CD14-positive monocyte (primary cell): ENCODE results near the gene AMPD3. TPM values are rescaled to one million over a fixed set of nuclear protein-coding genes. Genes with fewer than 3 reads are reported as not detected.
"Not testable (repeated sequence)": the region's sequence is repeated elsewhere in the genome, so short reads cannot be mapped to it uniquely, and the experiment has no call there.

Experiments used
- DNase-seq, 3 donors: peaks; one replicate each; pipeline ENCODE4 v3.0.0-alpha.2; 2011 to 2022
- H2AFZ ChIP-seq: 2 replicates; pipeline ENCODE4 v1.6.0; 2012; ENCODE audit warnings: mild to moderate bottlenecking, low read depth, low read length, inconsistent platforms; ENCODE audit not compliant: insufficient read depth, poor library complexity, severe bottlenecking
- H3K27ac ChIP-seq, 2 donors: 1 replicate in 1 of 2; 2 replicates in 1 of 2; pipeline ENCODE4 v1.5.1; 2012 to 2013; ENCODE audit warnings: low read length in 2 of 2, control low read depth in 1 of 2, inconsistent platforms in 1 of 2, low read depth in 1 of 2, mild to moderate bottlenecking in 1 of 2
- H3K27me3 ChIP-seq, 2 donors: one replicate each; pipeline versions ENCODE4 v1.6.0 to v1.6.1; 2011 to 2013; ENCODE audit warnings: low read length in 2 of 2; ENCODE audit not compliant: control insufficient read depth in 2 of 2, insufficient read depth in 2 of 2
- H3K36me3 ChIP-seq, 2 donors: replicated peaks in 1 of 2; 1 replicate in 1 of 2; 2 replicates in 1 of 2; pipeline versions ENCODE4 v1.5.1 to v1.6.1; 2012 to 2013; ENCODE audit warnings: low read length in 2 of 2, control low read depth in 1 of 2, inconsistent platforms in 1 of 2, mild to moderate bottlenecking in 1 of 2; ENCODE audit not compliant: insufficient read depth in 2 of 2, control insufficient read depth in 1 of 2
- H3K4me1 ChIP-seq, 2 donors: 1 replicate in 1 of 2; 2 replicates in 1 of 2; pipeline versions ENCODE4 v1.5.1 to v1.6.1; 2012 to 2013; ENCODE audit warnings: low read length in 2 of 2, control low read depth in 1 of 2, inconsistent platforms in 1 of 2, mild to moderate bottlenecking in 1 of 2, moderate library complexity in 1 of 2; ENCODE audit not compliant: insufficient read depth in 2 of 2, control insufficient read depth in 1 of 2
- H3K4me2 ChIP-seq: replicated peaks from 2 replicates; pipeline ENCODE3; 2012; ENCODE audit warnings: low read length, moderate library complexity, mild to moderate bottlenecking; ENCODE audit not compliant: poor library complexity, severe bottlenecking; ENCODE audit errors: extremely low read depth
- H3K4me3 ChIP-seq, 3 experiments: fragments of 200-600 bp in 1 of 3; sonication (generic) in 1 of 3; replicated peaks in 1 of 3; 1 replicate in 2 of 3; 2 replicates in 1 of 3; pipeline ENCODE4 v1.5.1; 2011 to 2013; ENCODE audit warnings: low read length in 3 of 3, mild to moderate bottlenecking in 3 of 3, control low read depth in 2 of 3, low read depth in 2 of 3, inconsistent platforms in 1 of 3, moderate library complexity in 1 of 3
- H3K79me2 ChIP-seq: 2 replicates; pipeline ENCODE4 v1.6.0; 2012; ENCODE audit warnings: mild to moderate bottlenecking, control low read depth, inconsistent platforms, low read length, moderate library complexity; ENCODE audit not compliant: insufficient read depth
- H3K9ac ChIP-seq: 2 replicates; pipeline ENCODE4 v1.6.0; 2017; ENCODE audit warnings: low read length, mild to moderate bottlenecking; ENCODE audit not compliant: insufficient read depth, poor library complexity, severe bottlenecking
- H3K9me3 ChIP-seq, 2 donors: replicated peaks in 1 of 2; 1 replicate in 1 of 2; 2 replicates in 1 of 2; pipeline versions ENCODE4 v1.5.1 to v1.6.1; 2012 to 2013; ENCODE audit warnings: low read length in 2 of 2, control low read depth in 1 of 2; ENCODE audit not compliant: control insufficient read depth in 1 of 2, insufficient read depth in 1 of 2
- H4K20me1 ChIP-seq: 2 replicates; pipeline ENCODE4 v1.6.0; 2012; ENCODE audit warnings: mild to moderate bottlenecking, low read length, control low read depth, moderate library complexity; ENCODE audit not compliant: insufficient read depth
- H3K27ac Mint-ChIP-seq, 7 donors: one replicate each; pipeline ENCODE4 v1.8.0; 2020; ENCODE audit warnings: mild to moderate bottlenecking in 7 of 7, mixed read lengths in 7 of 7, moderate library complexity in 6 of 7, inconsistent platforms in 2 of 7
- H3K27me3 Mint-ChIP-seq, 3 donors: one replicate each; pipeline ENCODE4 v1.8.0; 2021 to 2022; ENCODE audit warnings: low read depth in 3 of 3, mild to moderate bottlenecking in 3 of 3, mixed read lengths in 3 of 3, moderate library complexity in 3 of 3, inconsistent platforms in 1 of 3
- H3K36me3 Mint-ChIP-seq, 2 donors: one replicate each; pipeline ENCODE4 v1.8.0; 2020; ENCODE audit warnings: mixed read lengths in 2 of 2, inconsistent platforms in 1 of 2, mild to moderate bottlenecking in 1 of 2
- H3K4me1 Mint-ChIP-seq: one replicate; pipeline ENCODE4 v1.8.0; 2020; ENCODE audit warnings: mild to moderate bottlenecking, mixed read lengths
- H3K4me3 Mint-ChIP-seq, 2 donors: one replicate each; pipeline ENCODE4 v1.8.0; 2020; ENCODE audit warnings: mild to moderate bottlenecking in 2 of 2, mixed read lengths in 2 of 2, moderate library complexity in 1 of 2
- H3K9me3 Mint-ChIP-seq, 7 donors: one replicate each; pipeline ENCODE4 v1.8.0; 2020 to 2022; ENCODE audit warnings: mixed read lengths in 7 of 7, mild to moderate bottlenecking in 6 of 7, moderate library complexity in 6 of 7, inconsistent platforms in 2 of 7
- CTCF ChIP-seq: fragments of 200-600 bp; IDR thresholded peaks from one replicate; pipeline ENCODE4 v1.8.0; 2022; ENCODE audit warnings: antibody characterized with exemption, mild to moderate bottlenecking
- WGBS: methylation state at CpG from one replicate; pipeline ENCODE4 v1.1.5; 2013; ENCODE audit warnings: missing lambda C conversion rate; ENCODE audit not compliant: insufficient coverage; 5-methylcytosine and 5-hydroxymethylcytosine counted together
- intact Hi-C, 2 donors: fragments of 100-400 bp; cut with micrococcal nuclease; formaldehyde crosslinking; loops; one replicate each; pipeline versions ENCODE4 v1.15.0 to v1.15.1; 2023
- polyA plus RNA-seq, 3 donors: library from polyadenylated mRNA; depleted of rRNA in 1 of 3; unstranded in 2 of 3; stranded (reverse) in 1 of 3; fragments of 300-500 nt in 2 of 3; fragments of >200 nt in 1 of 3; fragmentation: Illumina TruSeq in 2 of 3; gene quantifications; 1 replicate in 2 of 3; 2 replicates in 1 of 3; pipeline ENCODE4 v1.2.3, GENCODE V29; 2012 to 2021

AMPD3 gene
- polyA plus RNA-seq, 3 donors, result 10.5 to 24.3 (median 14.3) TPM

- H3K4me1 ChIP-seq, result peaks cover 19 to 30% of the 10 kb centered on the region in 2 donors
- H3K9me3 Mint-ChIP-seq, result peaks cover 0 to 11% (median 2%) of the 10 kb centered on the region in 7 donors
- H3K27me3 Mint-ChIP-seq, result peaks cover 0 to 1% (median 0%) of the 10 kb centered on the region in 3 donors
- TF ChIP-seq CTCF, result no peak
- H3K36me3 Mint-ChIP-seq, result peaks cover 0 to 2% of the 10 kb centered on the region in 2 donors
- intact Hi-C loops, result no loop called here
- H3K27ac ChIP-seq, result no peak overlapping the region
- peaks cover 27% of the 10 kb centered on the region for H3K4me1 Mint-ChIP-seq
- H3K4me3 Mint-ChIP-seq, result no peak overlapping the region
- no CpG with 5 or more reads among the region's 1 CpG for WGBS
- H3K79me2 ChIP-seq, result no peaks in the 10 kb centered on the region
- no peaks in the 10 kb centered on the region for H3K9me3 ChIP-seq
- H3K9ac ChIP-seq, result no peak overlapping the region
- no peaks in the 10 kb centered on the region for H3K36me3 ChIP-seq
- no peaks in the 10 kb centered on the region for H3K27me3 ChIP-seq
- no peak overlapping the region for H3K4me3 ChIP-seq
- no peaks in the 10 kb centered on the region for H4K20me1 ChIP-seq
- DNase-seq, result no peak
- H2AFZ ChIP-seq, result no peak overlapping the region
- H3K4me2 ChIP-seq, result no peak overlapping the region
- H3K27ac Mint-ChIP-seq, result no peak overlapping the region
These were observed 22.1 kb upstream of the AMPD3 start for GRCh38 chr11:10432971-10433370.

DNA sequence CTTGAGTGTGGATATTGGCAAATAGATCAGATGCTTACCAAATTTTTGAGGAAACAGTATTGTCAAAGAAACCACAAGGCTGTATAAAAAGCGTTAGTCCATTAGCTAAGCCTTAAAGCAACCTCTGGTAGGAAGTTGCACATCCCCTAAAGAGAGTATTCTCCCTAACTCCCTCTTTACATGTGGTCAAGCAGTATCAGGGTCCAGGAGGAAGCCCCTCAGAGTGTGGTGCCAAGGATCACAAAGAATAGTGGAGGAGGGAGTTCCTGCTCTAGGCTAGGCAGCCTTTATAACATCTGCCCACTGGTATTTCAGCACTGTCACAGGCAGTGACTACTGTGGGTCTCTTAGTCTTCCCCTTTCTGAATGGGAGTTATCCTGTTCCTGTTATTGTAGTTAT is 18.8 kb upstream of the AMPD3 start:
- Mint-ChIP-seq H3K9me3 (peaks cover 0 to 8% (median 2%) of the 10 kb centered on the region in 7 donors), H3K4me3 (peak overlapping the region in 1 of 2 donors; percentile 72), H3K27me3 (no peaks in the 10 kb centered on the region), H3K4me1 (peaks cover 27% of the 10 kb centered on the region), H3K27ac (peak overlapping the region; percentile 93 to 98 (median 96)), H3K36me3 (peaks cover 0 to 5% of the 10 kb centered on the region in 2 donors)
- intact Hi-C loops, result loop anchor here in 1 of 2 donors (2.0 kb wide), 1 partner anchor 15 kb away; no protein-coding TSS in a partner anchor
- Histone ChIP-seq H3K79me2 (no peaks in the 10 kb centered on the region), H3K36me3 (no peaks in the 10 kb centered on the region), H3K4me1 (peaks cover 21 to 30% of the 10 kb centered on the region in 2 donors), H4K20me1 (no peaks in the 10 kb centered on the region), H3K9me3 (no peaks in the 10 kb centered on the region), H3K4me2 (peak overlapping the region; percentile 44), H2AFZ (peak overlapping the region; percentile 47), H3K9ac (peak overlapping the region; percentile 57), H3K27me3 (no peaks in the 10 kb centered on the region), H3K27ac (peak overlapping the region; percentile 67 to 96), H3K4me3 (peak overlapping the region in 1 of 3 experiments; percentile 7)
- no peak for TF ChIP-seq CTCF
- DNase-seq, result peak; percentile 67 to 82 (median 80)
- WGBS, result no CpG with 5 or more reads among the region's 1 CpG

DNA sequence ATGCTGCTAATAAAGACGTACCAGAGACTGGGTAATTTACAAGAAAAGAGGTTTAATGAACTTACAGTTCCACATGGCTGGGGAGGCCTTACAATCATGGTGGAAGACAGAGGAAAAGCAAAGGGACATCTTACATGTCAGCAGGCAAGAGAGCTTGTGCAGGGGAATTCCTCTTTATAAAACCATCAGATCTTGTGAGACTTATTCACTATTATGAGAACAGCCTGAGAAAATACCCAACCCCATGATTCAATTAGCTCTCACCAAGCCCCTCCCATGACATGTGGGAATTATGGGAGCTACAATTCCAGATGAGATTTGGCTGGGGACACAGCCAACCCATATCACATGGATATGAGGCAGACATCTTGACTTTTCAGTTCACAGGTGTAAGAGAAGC is 18.4 kb upstream of the AMPD3 start:
- H3K4me3 Mint-ChIP-seq, result peak overlapping the region in 1 of 2 donors; percentile 72
- peak overlapping the region; percentile 57 for H3K9ac ChIP-seq
- H3K36me3 Mint-ChIP-seq, H3K27me3 Mint-ChIP-seq, H3K36me3 ChIP-seq, H3K27me3 ChIP-seq, H3K79me2 ChIP-seq, H3K9me3 ChIP-seq, H2AFZ ChIP-seq, H4K20me1 ChIP-seq, H3K9me3 Mint-ChIP-seq: not testable (repeated sequence)
- H3K4me1 ChIP-seq, result peaks cover 21 to 30% of the 10 kb centered on the region in 2 donors
- peak overlapping the region; percentile 93 to 98 (median 96) for H3K27ac Mint-ChIP-seq
- peak; percentile 56 to 91 (median 72) for DNase-seq
- H3K27ac ChIP-seq, result peak overlapping the region; percentile 67 to 96
- WGBS, result 17% methylated on average over 1 of the region's 1 CpG
- peak overlapping the region in 1 of 3 experiments; percentile 7 for H3K4me3 ChIP-seq
- intact Hi-C loops, result loop anchor here in 1 of 2 donors (2.0 kb wide), 1 partner anchor 14 kb away; no protein-coding TSS in a partner anchor
- H3K4me1 Mint-ChIP-seq, result peaks cover 28% of the 10 kb centered on the region
- H3K4me2 ChIP-seq, result peak overlapping the region; percentile 44
